GM19463 (cell line): ENCODE measurements around the gene PFKL.
"Not testable (repeated sequence)": the region's sequence is repeated elsewhere in the genome, so short reads cannot be mapped to it uniquely, and the experiment has no call there.

Experiments
- ATAC-seq: cut with Tn5 transposase; IDR thresholded peaks from one replicate; pipeline ENCODE4 v1.9.1; 2021; ENCODE audit warnings: mild to moderate bottlenecking, moderate library complexity; ENCODE audit not compliant: unreplicated experiment

Gene PFKL

DNA sequence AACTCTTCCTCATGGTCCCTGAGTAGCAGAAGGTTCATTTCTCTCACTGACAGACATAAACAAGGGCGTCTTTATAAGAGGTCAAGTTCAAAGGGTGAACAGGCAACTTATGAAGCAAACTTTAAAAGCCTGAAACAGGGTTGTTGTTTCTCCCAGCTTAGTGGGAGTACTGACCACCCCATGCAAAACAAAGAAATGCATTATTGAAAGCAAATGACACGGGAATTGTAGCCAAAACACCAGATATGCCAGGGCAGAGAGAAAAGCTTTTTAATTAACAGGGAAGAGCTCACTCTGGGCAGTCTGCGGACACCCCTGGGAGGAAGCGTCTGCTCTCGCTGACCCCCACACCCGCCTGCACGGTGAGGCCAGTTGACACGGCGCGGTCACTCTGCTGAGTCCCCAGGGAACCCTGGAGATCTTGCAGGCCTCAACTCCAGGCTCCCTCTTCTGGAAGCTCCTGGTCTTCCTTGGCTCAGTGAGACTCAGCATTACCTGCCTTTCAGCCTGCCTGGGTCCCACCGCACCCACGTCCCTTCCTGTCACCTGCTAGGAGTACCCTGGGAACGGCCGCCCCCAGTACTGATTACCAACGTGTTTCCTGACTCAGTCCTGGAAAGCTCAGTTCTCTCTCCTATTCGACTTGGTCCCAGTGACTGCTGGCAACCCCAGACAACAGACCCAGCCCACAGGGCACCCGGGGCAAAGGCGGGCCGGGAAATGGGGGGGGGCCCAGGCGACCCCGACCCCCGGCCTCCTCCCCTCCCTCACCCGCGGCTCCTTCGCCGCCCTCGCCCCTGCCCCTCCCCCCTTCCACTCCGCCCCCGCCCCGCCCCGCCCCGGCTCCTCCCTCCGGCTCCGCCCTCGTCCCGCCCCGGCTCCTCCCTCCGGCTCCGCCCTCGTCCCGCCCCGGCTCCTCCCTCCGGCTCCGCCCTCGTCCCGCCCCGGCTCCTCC is 38.4 kb downstream of the PFKL start:
- no peak for ATAC-seq

GRCh38 chr21:44338971-44339910 is 39.4 kb downstream of the PFKL start, which contains the start of gene CFAP410:
Gene CFAP410 (minus strand): TSS chr21:44339390. CDS start chr21:44339194, 196 bp downstream.
- peak; percentile 83 for ATAC-seq

DNA sequence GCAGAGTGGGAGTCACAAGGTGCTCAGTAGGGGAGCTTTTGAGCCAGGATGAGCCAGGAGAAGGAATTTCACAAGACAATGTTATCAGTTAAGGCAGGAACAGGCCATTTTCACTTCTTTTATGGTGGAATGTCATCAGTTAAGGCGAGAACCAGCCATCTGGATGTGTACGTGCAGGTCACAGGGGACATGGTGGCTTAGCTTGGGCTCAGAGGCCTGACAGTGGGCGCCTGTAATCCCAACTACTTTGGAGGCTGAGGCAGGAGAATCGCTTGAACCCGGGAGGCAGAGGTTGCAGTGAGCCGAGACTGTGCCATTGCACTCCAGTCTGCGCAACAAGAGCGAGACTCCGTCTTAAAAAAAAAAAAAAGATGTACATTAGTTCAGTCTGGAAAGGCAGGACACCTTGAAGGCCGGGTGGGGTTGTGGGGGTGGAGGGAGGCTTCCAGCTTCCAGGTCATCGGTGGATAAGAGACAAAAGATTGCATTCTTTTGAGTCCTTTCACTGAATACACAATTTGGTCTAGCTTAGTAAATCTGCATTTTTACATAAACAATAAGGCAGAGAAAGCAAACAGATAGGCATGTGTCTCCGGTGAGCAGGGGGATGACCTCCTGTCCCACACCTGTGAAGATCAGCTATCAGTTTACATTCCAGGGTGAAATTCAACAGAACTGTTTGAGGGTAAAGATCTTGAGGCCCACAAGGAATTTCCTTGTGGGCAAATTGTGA is 42.0 kb downstream of the PFKL start:
- not testable (repeated sequence) for ATAC-seq

DNA sequence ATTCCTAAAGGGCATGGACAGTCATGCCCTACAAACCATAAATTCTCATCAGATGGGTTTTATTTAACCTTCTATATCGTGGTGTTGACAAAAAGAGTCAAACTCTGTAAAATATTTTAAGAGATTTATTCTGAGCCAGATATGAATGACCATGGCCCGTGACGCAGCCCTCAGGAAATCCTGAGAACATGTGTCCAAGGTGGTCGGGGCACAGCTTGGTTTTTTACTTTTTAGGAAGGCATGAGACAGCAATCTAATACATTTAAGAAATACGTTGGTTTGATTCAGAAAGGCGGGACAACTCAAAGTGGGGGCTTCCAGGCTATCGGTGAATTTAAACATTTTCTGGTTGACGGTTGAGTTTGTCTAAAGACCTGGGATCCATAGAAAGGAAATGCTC is 43.1 kb downstream of the PFKL start:
- ATAC-seq: not testable (repeated sequence)

DNA sequence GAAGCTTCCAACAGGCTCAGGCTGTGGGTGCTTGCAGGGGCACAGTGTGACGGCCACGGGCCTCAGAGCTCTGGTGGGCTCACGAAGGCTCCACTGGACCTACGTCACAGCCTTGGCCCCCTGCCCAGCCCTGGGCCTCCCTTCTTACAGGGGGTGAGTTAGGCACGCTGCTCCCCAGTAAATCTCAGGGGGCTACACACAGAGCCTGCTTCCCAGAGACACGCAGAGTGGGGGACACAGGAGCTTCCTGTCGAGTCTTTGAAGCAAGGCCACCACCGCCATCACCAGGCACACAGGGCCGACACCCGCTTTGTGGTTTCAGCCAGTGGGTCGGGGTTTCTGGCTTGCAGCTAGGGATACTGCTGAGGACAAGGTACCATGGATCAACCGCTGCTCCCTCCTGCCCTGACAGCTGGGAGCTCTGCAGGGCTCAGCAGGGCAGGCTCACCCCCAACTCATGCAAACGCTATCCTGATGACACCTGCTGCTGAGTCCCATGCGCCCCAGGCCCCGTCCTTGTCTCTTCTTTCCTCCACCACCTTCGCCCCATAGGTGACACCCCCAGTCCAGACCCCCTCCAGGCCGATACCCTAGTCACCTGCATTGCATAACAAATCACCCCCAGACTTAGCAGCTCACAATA is 44.8 kb downstream of the PFKL start:
- no peak for ATAC-seq

- ATAC-seq: no peak
Observed at GRCh38 chr21:44345495-44345894, 45.6 kb downstream of the PFKL start.

GRCh38 chr21:44347911-44348451 is 48.1 kb downstream of the PFKL start:
- ATAC-seq: no peak

DNA sequence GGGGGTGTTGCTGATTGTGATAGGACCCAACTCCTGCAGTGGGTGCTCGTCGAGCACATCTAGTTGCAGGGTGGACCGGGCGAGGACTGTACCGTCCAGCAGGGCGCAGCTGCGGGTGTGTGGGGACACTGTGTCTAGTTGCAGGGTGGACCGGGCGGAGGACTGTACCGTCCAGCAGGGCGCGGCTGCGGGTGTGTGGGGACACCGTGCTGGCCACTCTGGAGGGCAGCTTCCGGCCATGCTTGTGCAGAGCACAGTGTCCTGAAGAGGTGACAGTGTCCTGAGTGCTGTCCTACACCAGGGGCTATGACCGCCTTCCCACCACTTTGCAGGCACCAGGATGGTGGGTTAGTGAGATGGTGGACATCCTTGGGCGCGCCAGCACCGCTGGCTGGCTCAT is 49.0 kb downstream of the PFKL start:
- ATAC-seq: no peak

DNA sequence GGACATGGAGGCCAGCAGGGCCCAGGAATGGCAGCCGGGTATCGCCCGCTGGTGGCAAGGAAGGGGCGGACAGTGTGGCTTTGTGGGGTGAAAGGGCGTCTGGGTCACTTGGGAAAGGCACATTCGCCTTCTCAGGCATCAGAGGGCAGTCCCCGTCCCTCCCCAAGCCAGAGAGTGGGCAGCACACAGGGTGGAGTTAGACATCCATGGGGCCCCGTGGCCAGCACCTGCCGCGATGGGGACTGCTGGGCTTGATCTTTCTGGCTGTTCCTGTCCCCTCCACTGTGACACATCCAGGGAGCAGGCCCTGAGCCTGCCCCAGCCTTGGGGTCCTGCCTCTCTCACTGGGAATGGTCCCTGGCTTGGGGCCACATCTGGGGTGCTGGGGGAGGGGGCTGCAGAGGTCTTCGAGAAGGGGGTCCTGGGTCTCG is 49.6 kb downstream of the PFKL start:
- ATAC-seq: no peak

- no peak for ATAC-seq
Observed at GRCh38 chr21:44349847-44350772, 50.3 kb downstream of the PFKL start.

GRCh38 chr21:44350773-44351481 is 51.1 kb downstream of the PFKL start:
- ATAC-seq: no peak

DNA sequence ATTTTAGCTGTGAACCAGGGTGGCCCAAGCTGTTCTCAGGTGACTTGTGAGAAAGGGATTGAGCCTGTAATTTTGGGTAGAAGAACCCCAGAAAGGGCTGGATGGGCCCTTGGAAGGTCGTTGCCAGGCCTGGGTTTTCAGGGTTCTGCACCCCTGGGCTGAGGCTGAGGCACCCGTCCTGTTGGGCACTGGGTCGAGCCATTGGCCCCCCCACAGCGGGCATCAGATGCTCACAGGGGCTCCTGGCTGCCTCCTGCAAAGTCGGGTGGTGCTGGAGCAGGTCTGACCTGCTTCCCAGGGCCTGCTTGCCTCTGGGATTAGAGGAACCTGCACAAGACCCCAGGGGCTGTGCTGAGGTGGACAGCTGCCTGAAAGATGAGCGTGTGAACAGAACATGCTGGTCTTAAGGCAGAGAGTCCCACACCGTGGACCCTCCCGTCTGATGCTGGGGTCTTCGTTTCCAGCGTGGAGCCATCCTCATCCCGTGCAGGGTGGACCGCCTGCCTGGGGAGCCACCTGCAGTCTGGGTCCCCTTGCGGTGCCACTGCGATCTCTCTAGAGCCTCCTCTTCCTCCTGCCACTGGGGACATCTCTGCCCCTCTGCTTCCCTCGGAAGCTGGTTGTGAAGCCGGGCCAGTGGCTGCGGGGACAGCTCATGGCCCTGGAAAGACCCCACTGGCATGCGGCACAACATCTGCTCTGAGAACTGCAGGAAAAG is 51.8 kb downstream of the PFKL start:
- ATAC-seq: no peak

DNA sequence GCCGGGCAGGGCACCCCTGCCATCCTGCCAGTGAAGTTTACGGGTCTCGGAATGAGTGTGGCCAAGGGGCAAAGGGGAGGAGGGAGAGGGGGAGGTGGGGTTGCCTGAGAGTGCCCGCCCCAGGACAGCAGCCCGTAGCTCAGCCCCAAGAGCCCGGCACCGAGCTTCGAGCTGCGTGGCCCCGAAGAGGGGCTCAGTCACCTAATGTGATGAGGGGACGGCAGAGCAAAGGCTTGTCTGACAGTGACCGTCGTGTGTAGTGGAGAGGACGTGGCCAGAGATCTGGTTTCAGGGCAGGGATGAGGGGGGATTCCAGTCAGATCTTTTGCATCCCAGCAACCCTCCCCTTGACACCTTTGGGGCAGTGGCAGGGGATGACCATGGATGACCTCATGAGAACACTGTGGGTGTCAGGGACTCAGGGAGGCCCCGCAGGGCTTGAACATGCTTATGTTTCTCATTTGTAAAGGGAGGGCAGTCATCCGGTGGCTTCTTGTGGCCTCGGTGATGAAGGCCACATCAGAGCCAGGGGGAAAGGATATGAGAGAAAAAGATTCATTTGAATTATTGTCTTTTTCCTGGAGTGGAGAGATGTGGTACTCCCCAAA is 52.5 kb downstream of the PFKL start:
- no peak for ATAC-seq

DNA sequence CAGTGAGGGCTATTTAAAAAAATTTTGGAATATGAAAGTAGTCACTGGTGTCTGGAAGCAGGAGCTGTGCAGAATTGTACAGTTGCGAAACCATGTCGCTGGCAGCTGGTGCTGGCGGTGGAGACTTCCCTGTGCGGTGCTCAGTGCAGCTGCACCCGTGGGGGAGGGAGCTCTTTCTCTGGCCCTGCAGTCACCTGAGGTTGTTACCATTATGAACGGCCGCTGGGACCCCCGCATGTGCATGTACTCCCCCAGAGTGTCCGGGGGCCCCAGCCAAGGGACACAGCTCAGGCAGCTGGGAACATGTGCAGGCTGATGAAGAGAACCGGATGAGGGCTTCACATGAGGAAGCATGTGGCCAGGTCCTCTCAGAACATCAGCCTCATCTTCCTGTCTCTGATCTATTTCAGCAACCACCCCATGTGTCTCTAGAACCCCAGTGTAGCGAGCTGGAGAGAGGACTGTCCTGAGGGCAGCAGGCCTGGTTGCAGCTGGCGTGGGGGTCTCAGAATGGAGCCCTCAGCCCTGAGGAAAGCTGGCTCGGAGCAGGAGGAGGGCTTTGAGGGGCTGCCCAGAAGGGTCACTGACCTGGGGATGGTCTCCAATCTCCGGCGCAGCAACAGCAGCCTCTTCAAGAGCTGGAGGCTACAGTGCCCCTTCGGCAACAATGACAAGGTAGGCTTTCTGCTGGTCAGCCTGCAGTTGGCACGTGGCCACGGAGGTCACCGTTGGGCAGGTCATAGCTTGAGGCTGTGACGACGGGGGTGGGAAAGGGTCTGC is 53.5 kb downstream of the PFKL start, which contains the start of gene TRPM2:
TSS of gene TRPM2 (plus strand) at position 431 of the 780 bp plus-strand sequence. CDS start at position 511, 80 bp downstream.
- no peak for ATAC-seq

DNA sequence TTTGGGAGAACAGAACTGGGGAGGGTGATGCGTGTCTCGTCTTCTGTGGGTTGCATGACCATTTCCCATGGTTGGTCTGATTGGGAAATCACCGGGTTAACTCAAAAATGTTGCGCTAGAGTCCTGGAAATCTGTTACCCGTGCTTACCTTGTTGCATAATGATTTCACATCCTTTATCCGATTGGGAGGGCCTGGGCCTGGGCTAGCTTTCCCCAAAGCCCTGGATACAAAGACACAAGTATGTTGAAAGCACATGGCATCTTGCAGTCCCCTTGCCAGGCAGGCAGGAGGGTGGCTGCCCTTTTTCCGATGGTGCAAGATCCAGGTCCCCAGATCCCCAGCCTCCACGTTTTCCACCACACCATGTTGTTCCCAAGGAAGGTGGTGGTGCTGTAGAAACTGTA is 54.1 kb downstream of the PFKL start:
- ATAC-seq: no peak
